ENCODE data around the gene SLC10A7. TPM values are rescaled to one million over a fixed set of nuclear protein-coding genes. Genes with fewer than 3 reads are reported as not detected.

Gene SLC10A7
- polyA plus RNA-seq, 1 donor (not counting 4 experiments of a cell fraction or from before 2014, with no cell fraction given) = 12.7 TPM

DNA sequence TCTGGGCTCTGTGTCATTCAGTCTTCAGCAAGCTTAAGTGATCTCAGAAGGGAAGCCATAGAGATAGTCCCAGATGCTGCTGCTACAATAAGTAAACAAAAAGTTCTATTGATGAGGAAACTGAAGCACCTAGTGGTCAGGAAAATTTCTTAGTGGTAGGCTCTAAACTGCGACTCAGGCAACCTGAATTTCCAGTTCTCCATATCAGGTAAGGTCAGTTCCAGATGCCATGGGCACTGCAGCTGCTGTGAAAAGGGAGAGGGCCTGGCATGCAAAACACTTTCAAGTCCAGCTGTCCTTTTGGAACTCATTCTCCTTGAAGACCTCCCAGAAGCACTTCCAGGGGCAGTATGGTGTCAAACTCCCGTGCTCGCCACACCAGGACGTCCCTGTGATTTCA lies 261.2 kb downstream of the SLC10A7 start:
- FAIRE-seq (no peak), DNase-seq (ENCODE audit: low read depth, low spot score) (no peak)
- H3K79me2 ChIP-seq (ENCODE audit: control insufficient read depth, insufficient read depth, low read length) = no peaks in the 10 kb centered on the region
- H2AFZ ChIP-seq (ENCODE audit: control insufficient read depth, low read length) = no peak overlapping the region
- no peak overlapping the region for H3K4me3 ChIP-seq (ENCODE audit: control insufficient read depth in 2 of 3, extremely low read depth in 1 of 3, insufficient read depth in 2 of 3, low read depth in 1 of 3, low read length in 3 of 3)
- dilution Hi-C loops (cut with MboI; ENCODE audit: extremely low pct_ligation_motif_present, low sequenced_read_pairs) = no loop called here
- TF ChIP-seq, protein P1, sequence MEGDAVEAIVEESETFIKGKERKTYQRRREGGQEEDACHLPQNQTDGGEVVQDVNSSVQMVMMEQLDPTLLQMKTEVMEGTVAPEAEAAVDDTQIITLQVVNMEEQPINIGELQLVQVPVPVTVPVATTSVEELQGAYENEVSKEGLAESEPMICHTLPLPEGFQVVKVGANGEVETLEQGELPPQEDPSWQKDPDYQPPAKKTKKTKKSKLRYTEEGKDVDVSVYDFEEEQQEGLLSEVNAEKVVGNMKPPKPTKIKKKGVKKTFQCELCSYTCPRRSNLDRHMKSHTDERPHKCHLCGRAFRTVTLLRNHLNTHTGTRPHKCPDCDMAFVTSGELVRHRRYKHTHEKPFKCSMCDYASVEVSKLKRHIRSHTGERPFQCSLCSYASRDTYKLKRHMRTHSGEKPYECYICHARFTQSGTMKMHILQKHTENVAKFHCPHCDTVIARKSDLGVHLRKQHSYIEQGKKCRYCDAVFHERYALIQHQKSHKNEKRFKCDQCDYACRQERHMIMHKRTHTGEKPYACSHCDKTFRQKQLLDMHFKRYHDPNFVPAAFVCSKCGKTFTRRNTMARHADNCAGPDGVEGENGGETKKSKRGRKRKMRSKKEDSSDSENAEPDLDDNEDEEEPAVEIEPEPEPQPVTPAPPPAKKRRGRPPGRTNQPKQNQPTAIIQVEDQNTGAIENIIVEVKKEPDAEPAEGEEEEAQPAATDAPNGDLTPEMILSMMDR (optimal IDR thresholded peaks at IDR 0.05 in 1 of 3, IDR thresholded peaks at IDR 0.05 in 1 of 3, conservative IDR thresholded peaks at IDR 0.05 in 1 of 3; ENCODE audit: extremely low read depth in 1 of 3, insufficient read depth in 2 of 3, low read length in 3 of 3) = no peak
- TF ChIP-seq EZH2 (IDR thresholded peaks at IDR 0.05; ENCODE audit: low read length) = no peak
- H3K9me3 ChIP-seq (ENCODE audit: control insufficient read depth, low read depth, low read length) = no peaks in the 10 kb centered on the region
- no peaks in the 10 kb centered on the region for H3K27me3 ChIP-seq (ENCODE audit: control insufficient read depth, extremely low read depth, insufficient read depth, low read length)
- H3K27ac ChIP-seq (ENCODE audit: control insufficient read depth, insufficient read depth, low read length) = no peak overlapping the region
- H3K36me3 ChIP-seq (ENCODE audit: control insufficient read depth in 2 of 2, extremely low read depth in 1 of 2, insufficient read depth in 2 of 2, low read length in 2 of 2) = peaks cover 1 to 4% of the 10 kb centered on the region in 2 experiments
- H3K4me1 ChIP-seq (ENCODE audit: control insufficient read depth, extremely low read depth, insufficient read depth, low read length) = no peaks in the 10 kb centered on the region
- no peaks in the 10 kb centered on the region for H4K20me1 ChIP-seq (ENCODE audit: control insufficient read depth, extremely low read depth, insufficient read depth, low read length)
- no peak overlapping the region for H3K9ac ChIP-seq (ENCODE audit: control insufficient read depth, extremely low read depth, insufficient read depth, low read length)
- H3K9me1 ChIP-seq (ENCODE audit: control insufficient read depth, extremely low read depth, insufficient read depth, low read length) = no peaks in the 10 kb centered on the region
- no peak overlapping the region for H3K4me2 ChIP-seq (ENCODE audit: control insufficient read depth, extremely low read depth, insufficient read depth, low read depth, low read length)

DNA sequence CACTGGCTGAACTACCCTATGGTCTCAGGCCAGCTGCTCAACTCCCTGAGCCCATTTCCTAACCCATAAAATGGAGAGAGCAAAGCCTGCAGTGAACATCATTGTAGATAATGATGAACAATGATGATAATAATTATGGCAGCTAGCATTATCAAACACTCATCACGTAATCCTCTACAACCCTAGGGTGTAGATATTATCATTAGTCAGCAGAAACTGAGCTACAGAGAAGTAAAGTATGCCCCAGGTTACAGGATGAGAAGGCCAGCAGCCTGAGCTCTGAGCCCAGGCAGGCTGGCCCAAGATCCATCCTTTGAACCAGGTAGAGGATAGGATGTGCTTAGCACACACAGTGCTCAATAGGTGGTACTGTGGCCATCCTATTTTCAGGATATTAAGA lies 264.2 kb downstream of the SLC10A7 start:
- TF ChIP-seq EZH2 (IDR thresholded peaks at IDR 0.05; ENCODE audit: low read length) = no peak
- TF ChIP-seq, protein P1 (optimal IDR thresholded peaks at IDR 0.05 in 1 of 3, IDR thresholded peaks at IDR 0.05 in 1 of 3, conservative IDR thresholded peaks at IDR 0.05 in 1 of 3; ENCODE audit: extremely low read depth in 1 of 3, insufficient read depth in 2 of 3, low read length in 3 of 3) = no peak
- H3K4me3 ChIP-seq (ENCODE audit: control insufficient read depth in 2 of 3, extremely low read depth in 1 of 3, insufficient read depth in 2 of 3, low read depth in 1 of 3, low read length in 3 of 3) = no peak overlapping the region
- H2AFZ ChIP-seq (ENCODE audit: control insufficient read depth, low read length) = no peak overlapping the region
- H3K9me3 ChIP-seq (ENCODE audit: control insufficient read depth, low read depth, low read length) = no peaks in the 10 kb centered on the region
- no peak for FAIRE-seq
- H3K9me1 ChIP-seq (ENCODE audit: control insufficient read depth, extremely low read depth, insufficient read depth, low read length) = no peaks in the 10 kb centered on the region
- H3K4me2 ChIP-seq (ENCODE audit: control insufficient read depth, extremely low read depth, insufficient read depth, low read depth, low read length) = no peak overlapping the region
- H3K27ac ChIP-seq (ENCODE audit: control insufficient read depth, insufficient read depth, low read length) = no peak overlapping the region
- peaks cover 0 to 2% of the 10 kb centered on the region in 2 experiments for H3K36me3 ChIP-seq (ENCODE audit: control insufficient read depth in 2 of 2, extremely low read depth in 1 of 2, insufficient read depth in 2 of 2, low read length in 2 of 2)
- dilution Hi-C loops (cut with MboI; ENCODE audit: extremely low pct_ligation_motif_present, low sequenced_read_pairs) = no loop called here
- H3K4me1 ChIP-seq (ENCODE audit: control insufficient read depth, extremely low read depth, insufficient read depth, low read length) = no peaks in the 10 kb centered on the region
- DNase-seq (ENCODE audit: low read depth, low spot score) = no peak
- no peaks in the 10 kb centered on the region for H4K20me1 ChIP-seq (ENCODE audit: control insufficient read depth, extremely low read depth, insufficient read depth, low read length)
- no peak overlapping the region for H3K9ac ChIP-seq (ENCODE audit: control insufficient read depth, extremely low read depth, insufficient read depth, low read length)
- H3K27me3 ChIP-seq (ENCODE audit: control insufficient read depth, extremely low read depth, insufficient read depth, low read length) = no peaks in the 10 kb centered on the region
- H3K79me2 ChIP-seq (ENCODE audit: control insufficient read depth, insufficient read depth, low read length) = no peaks in the 10 kb centered on the region

Measured in keratinocyte (primary cell).